ENCODE results near the gene FRMD4A.

Gene FRMD4A

DNA sequence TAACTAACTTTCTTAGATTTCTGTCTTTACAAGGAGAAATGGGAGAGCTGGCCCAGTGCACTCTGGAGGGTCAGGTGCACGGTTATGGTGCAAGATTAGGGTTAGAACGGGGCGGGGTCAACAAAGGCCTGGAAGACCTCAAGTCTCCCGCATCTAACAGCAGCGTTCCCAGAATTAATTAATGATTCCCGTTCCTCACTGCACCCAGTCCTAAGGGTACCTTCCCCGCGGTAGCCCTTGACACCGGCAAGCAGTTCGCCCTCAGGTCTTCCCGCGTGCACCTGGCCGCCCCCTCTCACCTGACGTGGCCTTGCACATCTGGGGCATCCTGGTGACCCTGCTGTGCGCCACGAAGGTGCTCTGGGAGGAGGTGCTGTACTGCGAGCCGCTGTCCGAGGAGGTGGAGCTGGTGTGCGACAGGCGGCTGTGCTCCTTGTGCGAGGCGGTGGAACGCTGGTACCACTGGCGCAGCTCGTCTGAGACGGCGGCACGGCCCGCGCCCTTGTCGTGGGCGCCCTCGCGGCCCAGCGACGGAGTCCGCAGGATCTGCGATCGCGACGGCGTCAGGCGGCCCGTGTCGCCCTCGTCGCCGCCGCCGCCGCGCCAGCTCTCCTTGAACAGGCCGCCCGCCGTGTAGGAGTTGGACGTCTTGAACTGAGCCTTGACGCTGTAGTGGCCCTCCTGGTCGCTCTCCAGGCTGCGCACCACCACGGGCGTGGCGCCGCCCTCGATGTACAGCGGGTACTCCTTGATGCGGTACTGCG, 674.2 kb downstream of the FRMD4A start:
- H3K9me2 ChIP-seq (replicated peaks; ENCODE audit: control insufficient read depth, low read length) = no peaks in the 10 kb centered on the region
- H4K20me1 ChIP-seq (ENCODE audit: control insufficient read depth, insufficient read depth, low read depth, low read length) = no peaks in the 10 kb centered on the region
- no peak overlapping the region for H3K4me2 ChIP-seq (ENCODE audit: low read length)
- peaks cover 11% of the 10 kb centered on the region; the same call in 1 of the 2 replicates for H3K27me3 ChIP-seq (ENCODE audit: control insufficient read depth, low read length)
- H3K27ac ChIP-seq (ENCODE audit: low read depth, low read length) = no peak overlapping the region
- no peaks in the 10 kb centered on the region for H3K36me3 ChIP-seq (ENCODE audit: control insufficient read depth, low read length)
- no peaks in the 10 kb centered on the region for H3K9me3 ChIP-seq (ENCODE audit: control insufficient read depth, insufficient read depth, low read length)
- no peak for TF ChIP-seq EZH2phosphoT487 (IDR thresholded peaks at IDR 0.05; ENCODE audit: borderline replicate concordance, low read length)
- TF ChIP-seq, protein P1, sequence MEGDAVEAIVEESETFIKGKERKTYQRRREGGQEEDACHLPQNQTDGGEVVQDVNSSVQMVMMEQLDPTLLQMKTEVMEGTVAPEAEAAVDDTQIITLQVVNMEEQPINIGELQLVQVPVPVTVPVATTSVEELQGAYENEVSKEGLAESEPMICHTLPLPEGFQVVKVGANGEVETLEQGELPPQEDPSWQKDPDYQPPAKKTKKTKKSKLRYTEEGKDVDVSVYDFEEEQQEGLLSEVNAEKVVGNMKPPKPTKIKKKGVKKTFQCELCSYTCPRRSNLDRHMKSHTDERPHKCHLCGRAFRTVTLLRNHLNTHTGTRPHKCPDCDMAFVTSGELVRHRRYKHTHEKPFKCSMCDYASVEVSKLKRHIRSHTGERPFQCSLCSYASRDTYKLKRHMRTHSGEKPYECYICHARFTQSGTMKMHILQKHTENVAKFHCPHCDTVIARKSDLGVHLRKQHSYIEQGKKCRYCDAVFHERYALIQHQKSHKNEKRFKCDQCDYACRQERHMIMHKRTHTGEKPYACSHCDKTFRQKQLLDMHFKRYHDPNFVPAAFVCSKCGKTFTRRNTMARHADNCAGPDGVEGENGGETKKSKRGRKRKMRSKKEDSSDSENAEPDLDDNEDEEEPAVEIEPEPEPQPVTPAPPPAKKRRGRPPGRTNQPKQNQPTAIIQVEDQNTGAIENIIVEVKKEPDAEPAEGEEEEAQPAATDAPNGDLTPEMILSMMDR (IDR thresholded peaks at IDR 0.05; ENCODE audit: low read depth, low read length, poor library complexity, severe bottlenecking) = no peak
- no peaks in the 10 kb centered on the region for H3K79me2 ChIP-seq (ENCODE audit: control insufficient read depth, low read length)
- H3K4me1 ChIP-seq (ENCODE audit: control insufficient read depth, low read length) = peaks cover 12% of the 10 kb centered on the region
- H3F3A ChIP-seq (ENCODE audit: control insufficient read depth, insufficient read depth) = no peaks in the 10 kb centered on the region
- H3K4me3 ChIP-seq (ENCODE audit: low read length) = no peak overlapping the region

DNA sequence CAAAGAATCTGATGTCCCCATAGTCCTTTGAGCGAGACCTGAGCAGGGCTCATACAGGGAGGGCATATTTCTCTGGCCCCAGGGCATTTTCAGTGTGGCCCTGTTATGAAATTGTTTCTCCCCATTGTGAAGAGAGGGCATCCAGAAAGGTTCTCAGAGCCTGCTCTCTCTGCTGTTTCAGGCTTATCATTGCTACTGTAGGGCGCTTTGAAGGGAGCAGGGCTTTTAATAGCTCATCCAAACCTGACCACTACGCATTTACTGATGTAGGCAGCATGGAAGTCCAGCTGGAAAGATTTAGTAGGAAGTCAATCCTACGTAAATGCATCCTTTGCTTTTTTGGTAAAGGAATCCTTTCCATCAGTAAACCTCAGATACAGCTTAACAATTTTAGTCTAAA, 675.9 kb downstream of the FRMD4A start:
- no peaks in the 10 kb centered on the region for H3K9me2 ChIP-seq (replicated peaks; ENCODE audit: control insufficient read depth, low read length)

DNA sequence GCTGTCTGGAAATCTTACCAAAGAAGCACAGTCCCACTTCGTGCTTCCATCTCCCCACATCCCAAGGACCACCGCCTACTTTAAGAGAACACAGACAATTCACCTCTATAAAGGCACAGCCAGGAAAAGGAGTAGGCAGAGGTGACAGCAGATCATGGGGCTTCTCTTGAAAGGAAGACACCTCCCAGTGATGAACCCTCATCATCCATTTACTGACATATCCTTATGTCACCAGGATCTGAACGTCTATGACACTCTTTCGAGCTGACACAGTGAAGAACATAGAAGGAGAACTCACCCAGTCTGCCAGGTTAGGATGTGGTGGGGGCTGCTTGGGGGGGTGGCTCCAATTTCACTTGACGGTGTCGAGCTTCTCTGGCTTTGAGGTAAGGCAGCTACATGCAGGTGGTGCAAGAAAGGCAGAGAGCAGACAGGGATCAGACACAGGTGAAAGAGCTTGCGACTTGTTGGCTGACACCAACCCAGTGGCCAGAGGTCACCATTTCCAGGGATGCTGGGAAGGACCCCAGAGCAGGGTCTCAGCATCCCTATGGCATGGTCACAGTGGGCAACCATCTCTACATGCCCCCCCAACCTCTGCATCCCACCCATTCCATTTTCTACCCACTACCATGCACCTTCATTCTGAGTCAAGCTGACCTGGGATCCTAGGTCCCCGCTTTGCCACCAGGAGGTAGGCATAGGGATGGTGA, 676.5 kb downstream of the FRMD4A start:
- H3K27me3 ChIP-seq (ENCODE audit: control insufficient read depth, low read length) = no peaks in the 10 kb centered on the region
- H3K36me3 ChIP-seq (ENCODE audit: control insufficient read depth, low read length) = no peaks in the 10 kb centered on the region

More for the DNA sequence above, 675.9 kb downstream of the FRMD4A start:
- Histone ChIP-seq H3K36me3 (ENCODE audit: control insufficient read depth, low read length) (no peaks in the 10 kb centered on the region), H4K20me1 (ENCODE audit: control insufficient read depth, insufficient read depth, low read depth, low read length) (no peaks in the 10 kb centered on the region), H3K27me3 (ENCODE audit: control insufficient read depth, low read length) (no peaks in the 10 kb centered on the region), H3K4me2 (ENCODE audit: low read length) (no peak overlapping the region), H3F3A (ENCODE audit: control insufficient read depth, insufficient read depth) (no peaks in the 10 kb centered on the region), H3K9me3 (ENCODE audit: control insufficient read depth, insufficient read depth, low read length) (no peaks in the 10 kb centered on the region), H3K4me3 (ENCODE audit: low read length) (no peak overlapping the region), H3K79me2 (ENCODE audit: control insufficient read depth, low read length) (no peaks in the 10 kb centered on the region), H3K27ac (ENCODE audit: low read depth, low read length) (no peak overlapping the region), H3K4me1 (ENCODE audit: control insufficient read depth, low read length) (peaks cover 8% of the 10 kb centered on the region)
- no peak for TF ChIP-seq EZH2phosphoT487 (IDR thresholded peaks at IDR 0.05; ENCODE audit: borderline replicate concordance, low read length)
- TF ChIP-seq, protein P1 (IDR thresholded peaks at IDR 0.05; ENCODE audit: low read depth, low read length, poor library complexity, severe bottlenecking) = no peak

More for the DNA sequence above, 676.5 kb downstream of the FRMD4A start:
- Histone ChIP-seq H3F3A (ENCODE audit: control insufficient read depth, insufficient read depth) (no peaks in the 10 kb centered on the region), H4K20me1 (ENCODE audit: control insufficient read depth, insufficient read depth, low read depth, low read length) (no peaks in the 10 kb centered on the region), H3K9me2 (replicated peaks; ENCODE audit: control insufficient read depth, low read length) (no peaks in the 10 kb centered on the region), H3K9me3 (ENCODE audit: control insufficient read depth, insufficient read depth, low read length) (no peaks in the 10 kb centered on the region), H3K27ac (ENCODE audit: low read depth, low read length) (no peak overlapping the region), H3K4me1 (ENCODE audit: control insufficient read depth, low read length) (peaks cover 2% of the 10 kb centered on the region; the same call in 1 of the 2 replicates), H3K4me3 (ENCODE audit: low read length) (no peak overlapping the region), H3K79me2 (ENCODE audit: control insufficient read depth, low read length) (no peaks in the 10 kb centered on the region), H3K4me2 (ENCODE audit: low read length) (no peak overlapping the region)
- TF ChIP-seq EZH2phosphoT487 (IDR thresholded peaks at IDR 0.05; ENCODE audit: borderline replicate concordance, low read length) = no peak
- TF ChIP-seq, protein P1 (IDR thresholded peaks at IDR 0.05; ENCODE audit: low read depth, low read length, poor library complexity, severe bottlenecking) = no peak
